KMS-11 (cell line): ENCODE data around the gene GNB1.
A peak's percentile ranks its signal among the peaks of the same experiment; 100 is the strongest.

Experiments
- H2AFZ ChIP-seq: fragments of 200-600 bp; sonication (generic); 2 replicates; pipeline ENCODE4 v1.6.1; 2016; ENCODE audit warnings: antibody characterized with exemption, mixed run types, low read depth
- H3K27ac ChIP-seq: fragments of 200-600 bp; sonication (generic); 2 replicates; pipeline ENCODE4 v1.6.1; 2016; ENCODE audit warnings: mild to moderate bottlenecking, mixed run types
- H3K27me3 ChIP-seq: fragments of 200-600 bp; sonication (generic); 2 replicates; pipeline ENCODE4 v1.6.1; 2017; ENCODE audit warnings: mild to moderate bottlenecking, low read depth, mixed run types, moderate library complexity; ENCODE audit not compliant: insufficient read depth
- H3K36me3 ChIP-seq: fragments of 200-600 bp; sonication (generic); 2 replicates; pipeline ENCODE4 v1.6.1; 2017; ENCODE audit warnings: mild to moderate bottlenecking, mixed run types; ENCODE audit not compliant: insufficient read depth
- H3K4me1 ChIP-seq: fragments of 200-600 bp; sonication (generic); 2 replicates; pipeline ENCODE4 v1.6.1; 2016; ENCODE audit warnings: mild to moderate bottlenecking, low read depth, mixed run types; ENCODE audit not compliant: poor library complexity, severe bottlenecking
- H3K4me2 ChIP-seq: fragments of 200-600 bp; sonication (generic); 2 replicates; pipeline ENCODE4 v1.7.0; 2016; ENCODE audit warnings: mild to moderate bottlenecking, mixed run types
- H3K4me3 ChIP-seq: fragments of 200-600 bp; sonication (generic); IDR thresholded peaks from 2 replicates; pipeline ENCODE4 v1.6.1; 2017; ENCODE audit warnings: low read depth, low read length, mixed read lengths; ENCODE audit not compliant: insufficient read depth
- H3K79me2 ChIP-seq: fragments of 200-600 bp; sonication (generic); 2 replicates; pipeline ENCODE4 v1.6.1; 2016; ENCODE audit warnings: low read depth, mixed run types; ENCODE audit not compliant: insufficient read depth
- H3K9ac ChIP-seq: fragments of 200-600 bp; sonication (generic); 2 replicates; pipeline ENCODE4 v1.6.1; 2016; ENCODE audit warnings: mild to moderate bottlenecking, mixed run types
- H4K20me1 ChIP-seq: fragments of 200-600 bp; sonication (generic); 2 replicates; pipeline ENCODE4 v1.6.1; 2016; ENCODE audit warnings: mild to moderate bottlenecking, mixed run types; ENCODE audit not compliant: insufficient read depth
- TF ChIP-seq, protein P1 (sequence below): fragments of 200-600 bp; sonication (generic); conservative IDR thresholded peaks from 2 replicates; pipeline ENCODE4 v1.6.1; 2017; ENCODE audit warnings: low read depth, mild to moderate bottlenecking, antibody characterized with exemption, low read length, moderate library complexity, mixed read lengths

GNB1 gene

DNA sequence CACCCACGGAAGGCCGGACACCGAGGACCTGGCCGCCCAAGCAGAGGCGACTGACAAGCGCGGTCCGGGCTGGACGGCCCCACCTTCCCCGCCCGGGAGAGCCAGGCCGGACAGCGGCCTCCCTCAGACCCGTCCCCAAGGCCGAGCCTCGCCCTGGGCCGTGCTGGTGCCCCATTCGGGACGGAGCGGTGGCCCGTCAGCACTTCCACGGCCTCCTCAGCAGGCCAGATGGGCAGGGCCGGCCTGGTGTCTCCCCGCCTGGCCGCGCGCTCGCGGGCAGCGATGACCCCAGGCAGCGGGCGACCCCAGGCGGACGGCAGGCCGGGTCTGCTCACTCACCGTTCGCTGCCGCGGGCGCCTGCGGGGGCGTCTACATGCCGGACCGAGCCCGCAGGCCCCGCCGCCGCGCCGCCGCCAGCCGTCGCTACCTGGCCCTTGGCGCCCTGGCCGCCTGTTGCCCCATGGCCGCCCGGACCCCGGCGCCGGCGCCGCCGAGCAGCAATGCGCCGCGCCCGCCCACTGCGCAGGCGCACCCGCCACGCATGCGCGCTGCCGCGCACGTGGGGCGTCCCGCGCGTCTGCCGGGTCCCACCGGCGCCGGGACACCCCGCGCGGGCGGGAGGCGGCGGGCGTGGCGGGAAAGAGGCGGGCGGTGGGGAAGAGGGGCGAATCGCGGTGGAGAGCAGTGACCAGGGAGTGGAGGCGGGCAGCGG is 112.8 kb downstream of the GNB1 start, which contains the start of gene NADK:
Gene NADK (minus strand): TSS at position 521 of the 713 bp plus-strand sequence. CDS start 13,064 bp downstream, outside the sequence.
- H3K4me1 ChIP-seq: peaks cover 70% of the 10 kb centered on the region

DNA sequence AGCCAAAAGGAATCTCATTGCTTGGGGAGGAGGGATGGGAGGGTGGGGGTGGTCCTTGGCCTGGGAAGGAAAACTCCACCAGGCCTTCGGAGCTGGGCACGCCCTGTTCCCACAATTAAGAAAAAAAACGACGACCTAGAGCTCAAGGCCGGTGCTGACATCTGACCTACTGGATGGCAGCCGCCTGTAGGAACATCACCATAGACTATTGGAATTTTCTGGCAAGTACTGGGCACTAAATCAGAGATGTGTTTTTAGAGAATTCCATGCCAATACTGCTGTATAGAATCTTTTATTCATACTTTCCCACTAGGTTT is 113.3 kb downstream of the GNB1 start:
- Histone ChIP-seq H3K27ac (peak overlapping the region; percentile 93), H3K27me3 (no peaks in the 10 kb centered on the region), H2AFZ (0 out of 2 replicates have a peak overlapping the region, but pooled peaks have one; percentile 28), H4K20me1 (peaks cover 12% of the 10 kb centered on the region; the same call in 1 of the 2 replicates), H3K9ac (peak overlapping the region; percentile 80), H3K36me3 (peaks cover 1% of the 10 kb centered on the region; the same call in 1 of the 2 replicates), H3K4me1 (peaks cover 65% of the 10 kb centered on the region), H3K4me3 (no peak overlapping the region), H3K79me2 (peaks cover 56% of the 10 kb centered on the region), H3K4me2 (peak overlapping the region; percentile 69)
- TF ChIP-seq, protein P1, sequence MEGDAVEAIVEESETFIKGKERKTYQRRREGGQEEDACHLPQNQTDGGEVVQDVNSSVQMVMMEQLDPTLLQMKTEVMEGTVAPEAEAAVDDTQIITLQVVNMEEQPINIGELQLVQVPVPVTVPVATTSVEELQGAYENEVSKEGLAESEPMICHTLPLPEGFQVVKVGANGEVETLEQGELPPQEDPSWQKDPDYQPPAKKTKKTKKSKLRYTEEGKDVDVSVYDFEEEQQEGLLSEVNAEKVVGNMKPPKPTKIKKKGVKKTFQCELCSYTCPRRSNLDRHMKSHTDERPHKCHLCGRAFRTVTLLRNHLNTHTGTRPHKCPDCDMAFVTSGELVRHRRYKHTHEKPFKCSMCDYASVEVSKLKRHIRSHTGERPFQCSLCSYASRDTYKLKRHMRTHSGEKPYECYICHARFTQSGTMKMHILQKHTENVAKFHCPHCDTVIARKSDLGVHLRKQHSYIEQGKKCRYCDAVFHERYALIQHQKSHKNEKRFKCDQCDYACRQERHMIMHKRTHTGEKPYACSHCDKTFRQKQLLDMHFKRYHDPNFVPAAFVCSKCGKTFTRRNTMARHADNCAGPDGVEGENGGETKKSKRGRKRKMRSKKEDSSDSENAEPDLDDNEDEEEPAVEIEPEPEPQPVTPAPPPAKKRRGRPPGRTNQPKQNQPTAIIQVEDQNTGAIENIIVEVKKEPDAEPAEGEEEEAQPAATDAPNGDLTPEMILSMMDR: no peak

More for the DNA sequence above, 112.8 kb downstream of the GNB1 start, which contains the start of gene NADK:
- H3K36me3 ChIP-seq: no peaks in the 10 kb centered on the region
- H3K79me2 ChIP-seq: peaks cover 50% of the 10 kb centered on the region
- TF ChIP-seq, protein P1: no peak
- no peaks in the 10 kb centered on the region for H3K27me3 ChIP-seq
- peak within 1 kb of the TSS; percentile 80 for H3K9ac ChIP-seq
- peaks cover 12% of the 10 kb centered on the region; the same call in 1 of the 2 replicates for H4K20me1 ChIP-seq
- peak within 1 kb of the TSS; percentile 94 for H3K4me2 ChIP-seq
- 0 out of 2 replicates have a peak within 1 kb of the TSS, but pooled peaks have one; percentile 28 for H2AFZ ChIP-seq
- H3K4me3 ChIP-seq: peak within 1 kb of the TSS; percentile 75
- H3K27ac ChIP-seq: peak within 1 kb of the TSS; percentile 93

DNA sequence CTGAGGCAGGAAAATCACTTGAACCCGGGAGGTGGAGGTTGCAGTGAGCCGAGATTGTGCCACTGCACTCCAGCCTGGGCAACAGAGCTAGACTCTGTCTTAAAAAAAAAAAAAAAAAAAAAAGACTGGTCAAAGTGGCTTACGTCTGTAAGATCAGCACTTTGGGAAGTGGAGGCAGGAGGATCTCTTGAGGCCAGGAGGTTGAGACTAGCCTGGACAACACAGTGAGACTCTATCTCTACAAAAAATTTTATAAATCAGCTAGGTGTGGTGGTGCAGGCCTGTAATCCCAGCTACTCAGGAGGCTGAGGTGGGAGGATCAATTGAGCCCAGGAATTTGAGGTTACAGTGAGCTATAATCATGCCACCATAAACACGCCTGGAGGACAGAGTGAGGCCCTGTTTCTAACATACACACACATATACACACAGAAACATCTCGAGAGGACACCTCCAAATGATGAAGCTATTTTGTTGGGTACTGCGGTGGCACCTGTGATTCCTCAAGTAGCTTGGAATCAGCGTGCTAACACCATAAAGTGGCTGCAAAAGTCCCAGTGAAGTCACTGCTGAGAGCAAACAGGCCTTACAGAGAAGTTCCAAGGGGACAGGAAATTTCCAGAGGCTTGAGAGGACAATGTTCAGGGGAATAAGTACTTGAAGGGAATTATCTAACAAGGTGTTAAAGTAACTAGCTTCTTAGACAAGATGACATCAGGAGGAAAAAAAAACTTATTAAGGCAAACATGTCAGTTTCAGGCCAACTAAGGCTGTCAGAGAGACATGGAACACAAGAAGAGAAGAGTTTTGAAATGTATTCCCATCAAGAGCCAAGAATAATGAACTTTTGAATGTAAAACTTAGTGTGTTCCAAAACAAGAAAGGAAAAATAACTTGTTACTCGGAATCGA is 114.0 kb downstream of the GNB1 start:
- Histone ChIP-seq H3K27me3 (no peaks in the 10 kb centered on the region), H3K4me2 (peak overlapping the region; percentile 69), H3K9ac (peak overlapping the region; percentile 80; the same call in 1 of the 2 replicates), H3K4me3 (peak overlapping the region; percentile 75), H3K27ac (peak overlapping the region; percentile 93), H3K4me1 (peaks cover 59% of the 10 kb centered on the region), H3K79me2 (peaks cover 62% of the 10 kb centered on the region), H4K20me1 (peaks cover 12% of the 10 kb centered on the region; the same call in 1 of the 2 replicates), H2AFZ (no peak overlapping the region), H3K36me3 (peaks cover 7% of the 10 kb centered on the region; the same call in 1 of the 2 replicates)
- TF ChIP-seq, protein P1: no peak; the same call in 1 of the 2 replicates
